K562 (cell line): ENCODE measurements around the gene NOS2. TPM values are rescaled to one million over a fixed set of nuclear protein-coding genes. Genes with fewer than 3 reads are reported as not detected.

Experiments used
- ARID2 ChIP-seq: fragments of 450-650 bp; IDR thresholded peaks from 2 replicates; pipeline ENCODE4 v1.6.1; 2017; ENCODE audit warnings: antibody characterized with exemption, mild to moderate bottlenecking
- BHLHE40 ChIP-seq: IDR thresholded peaks from 2 replicates; pipeline ENCODE4 v1.6.1; 2011; ENCODE audit warnings: low read length, improper control_type of control experiment
- CTCF ChIP-seq, 3 experiments: IDR thresholded peaks in 2 of 3; conservative IDR thresholded peaks in 1 of 3; 2 replicates each; pipeline ENCODE4 v1.5.1; 2011 to 2012; ENCODE audit warnings: low read length in 3 of 3, mild to moderate bottlenecking in 3 of 3, control low read depth in 2 of 3, improper control_type of control experiment in 1 of 3, inconsistent platforms in 1 of 3, low read depth in 1 of 3, mixed read lengths in 1 of 3, moderate library complexity in 1 of 3; ENCODE audit not compliant: insufficient read depth in 2 of 3
- DEAF1 ChIP-seq: fragments of 450-650 bp; formaldehyde crosslinking; IDR thresholded peaks from 2 replicates; pipeline ENCODE4 v1.4.0; 2020; ENCODE audit warnings: mild to moderate bottlenecking, moderate library complexity
- EP300 ChIP-seq: IDR thresholded peaks from 2 replicates; pipeline ENCODE4 v1.6.1; 2012; ENCODE audit warnings: low read length, improper control_type of control experiment
- FOXJ2 ChIP-seq: fragments of 200-800 bp; sonication (Bioruptor generic); IDR thresholded peaks from 2 replicates; pipeline ENCODE4 v1.6.1; 2016; ENCODE audit warnings: missing genetic modification characterization, missing compliant biosample characterization
- HDAC1 ChIP-seq, 2 experiments: fragments of 450-650 bp; IDR thresholded peaks; 2 replicates each; pipeline ENCODE4 v1.6.1; 2016 to 2017; ENCODE audit warnings: inconsistent platforms in 1 of 2, mild to moderate bottlenecking in 1 of 2, moderate library complexity in 1 of 2
- HMG20B ChIP-seq: fragments of 250-450 bp; sonication (Bioruptor Pico); IDR thresholded peaks from 2 replicates; pipeline ENCODE4 v1.5.0; 2021; ENCODE audit warnings: mild to moderate bottlenecking
- HMGN3 ChIP-seq: IDR thresholded peaks from 2 replicates; pipeline ENCODE4 v1.6.1; 2011; ENCODE audit warnings: borderline replicate concordance, low read depth, mild to moderate bottlenecking, mixed read lengths, low read length; ENCODE audit not compliant: insufficient read length; ENCODE audit errors: extremely low read depth
- LARP7 ChIP-seq: fragments of 450-650 bp; IDR thresholded peaks from 2 replicates; pipeline ENCODE4 v1.6.1; 2016
- MNT ChIP-seq, 2 experiments: fragments of 450-650 bp; conservative IDR thresholded peaks; 2 replicates each; pipeline ENCODE4 v1.6.1; 2017; ENCODE audit warnings: mild to moderate bottlenecking in 2 of 2, moderate library complexity in 2 of 2
- REST ChIP-seq, 2 experiments: fragments of 450-650 bp; formaldehyde crosslinking in 1 of 2; IDR thresholded peaks; 2 replicates each; pipeline versions ENCODE4 v1.4.0 to v1.6.1; 2014 to 2020; ENCODE audit warnings: mild to moderate bottlenecking in 2 of 2, borderline replicate concordance in 1 of 2, low read depth in 1 of 2
- SMARCC2 ChIP-seq: fragments of 450-650 bp; IDR thresholded peaks from 2 replicates; pipeline ENCODE4 v1.6.1; 2017; ENCODE audit warnings: antibody characterized with exemption, moderate library complexity, mild to moderate bottlenecking, low read depth
- ZNF408 ChIP-seq: fragments of 250-450 bp; sonication (Bioruptor Pico); IDR thresholded peaks from 2 replicates; pipeline ENCODE4 v1.4.0; 2020; ENCODE audit warnings: low read depth, mild to moderate bottlenecking, moderate library complexity
- polyA plus RNA-seq, 8 experiments: library from polyadenylated mRNA; depleted of rRNA in 4 of 8; stranded (reverse) in 5 of 8; unstranded in 3 of 8; fragments of >200 nt; fragmentation: Nextera tagmentation in 2 of 8; fragmentation: Illumina TruSeq in 1 of 8; extraction: Ambion mirVana in 2 of 8; extraction: Trizol in 1 of 8; gene quantifications; 2 replicates each; pipeline versions ENCODE4 v1.2.1 to v1.2.3, GENCODE V29; 2011 to 2014; ENCODE audit warnings: inconsistent platforms in 1 of 8, missing spikeins in 1 of 8
- total RNA-seq, 7 experiments: library from RNA; depleted of rRNA in 6 of 7; stranded (reverse); fragments of >200 nt in 6 of 7; fragmentation: Illumina TruSeq in 2 of 7; extraction: Trizol in 2 of 7; gene quantifications; 2 replicates each; pipeline versions ENCODE4 v1.2.1 to v1.2.3, GENCODE V29; 2011 to 2021; ENCODE audit warnings: low replicate concordance in 1 of 7

The NOS2 gene
- total and polyA plus RNA-seq, 9 of the 15 experiments (the other 6 are each of a cell fraction or from before 2014, with no cell fraction given) = not detected

GRCh38 chr17:27805520-27806146, 5.3 kb upstream of the NOS2 start (continued):
- TF ChIP-seq ZNF408 (CRISPR knock-in tag) (no peak), FOXJ2 (tag) (no peak), DEAF1 (CRISPR knock-in tag) (0 out of 2 replicates have a peak, but pooled peaks have one; percentile 51), EP300 (no peak), HMGN3 (no peak), ARID2 (peak; percentile 53; the same call in 1 of the 2 replicates), BHLHE40 (no peak), HMG20B (CRISPR knock-in tag) (no peak), SMARCC2 (no peak), REST (IDR thresholded peaks at IDR 0.05; ENCODE audit: borderline replicate concordance) (peak; percentile 84), REST (CRISPR knock-in tag; IDR thresholded peaks at IDR 0.05; ENCODE audit: low read depth) (no peak), MNT (conservative IDR thresholded peaks at IDR 0.05) (0 out of 4 replicates have a peak, but pooled peaks of 1 of the 2 experiments have one; percentile 19), LARP7 (no peak), HDAC1 (IDR thresholded peaks at IDR 0.05) (no peak), CTCF (IDR thresholded peaks at IDR 0.05 in 2 of 3, conservative IDR thresholded peaks at IDR 0.05 in 1 of 3; ENCODE audit: insufficient read depth in 2 of 3, low read depth in 1 of 3, low read length in 3 of 3) (peak; percentile 81 to 89 (median 87))
